ENCODE data around the gene RPF1. TPM values are rescaled to one million over a fixed set of nuclear protein-coding genes. Genes with fewer than 3 reads are reported as not detected.

The RPF1 gene
- polyA plus RNA-seq, 1 donor (not counting 4 experiments of a cell fraction or from before 2014, with no cell fraction given) = 57.8 TPM

- dilution Hi-C loops (cut with MboI; ENCODE audit: extremely low pct_ligation_motif_present, low sequenced_read_pairs) = no loop called here
- Histone ChIP-seq H2AFZ (ENCODE audit: control insufficient read depth, low read length) (no peak overlapping the region), H3K9ac (ENCODE audit: control insufficient read depth, extremely low read depth, insufficient read depth, low read length) (no peak overlapping the region), H3K4me3 (ENCODE audit: control insufficient read depth in 2 of 3, extremely low read depth in 1 of 3, insufficient read depth in 2 of 3, low read depth in 1 of 3, low read length in 3 of 3) (no peak overlapping the region), H3K79me2 (ENCODE audit: control insufficient read depth, insufficient read depth, low read length) (peaks cover 18% of the 10 kb centered on the region), H4K20me1 (ENCODE audit: control insufficient read depth, extremely low read depth, insufficient read depth, low read length) (no peaks in the 10 kb centered on the region), H3K27ac (ENCODE audit: control insufficient read depth, insufficient read depth, low read length) (no peak overlapping the region), H3K9me3 (ENCODE audit: control insufficient read depth, low read depth, low read length) (no peaks in the 10 kb centered on the region), H3K4me1 (ENCODE audit: control insufficient read depth, extremely low read depth, insufficient read depth, low read length) (no peaks in the 10 kb centered on the region), H3K4me2 (ENCODE audit: control insufficient read depth, extremely low read depth, insufficient read depth, low read depth, low read length) (no peak overlapping the region), H3K9me1 (ENCODE audit: control insufficient read depth, extremely low read depth, insufficient read depth, low read length) (no peaks in the 10 kb centered on the region), H3K36me3 (ENCODE audit: control insufficient read depth in 2 of 2, extremely low read depth in 1 of 2, insufficient read depth in 2 of 2, low read length in 2 of 2) (peaks cover 10 to 19% of the 10 kb centered on the region in 2 experiments), H3K27me3 (ENCODE audit: control insufficient read depth, extremely low read depth, insufficient read depth, low read length) (no peaks in the 10 kb centered on the region)
- DNase-seq (ENCODE audit: low read depth, low spot score) = no peak
- no peak for TF ChIP-seq CTCF (optimal IDR thresholded peaks at IDR 0.05 in 1 of 3, IDR thresholded peaks at IDR 0.05 in 1 of 3, conservative IDR thresholded peaks at IDR 0.05 in 1 of 3; ENCODE audit: extremely low read depth in 1 of 3, insufficient read depth in 2 of 3, low read length in 3 of 3)
- no peak for TF ChIP-seq EZH2 (IDR thresholded peaks at IDR 0.05; ENCODE audit: low read length)
- FAIRE-seq = no peak
Measured at GRCh38 chr1:84496498-84496897, 17.4 kb downstream of the RPF1 start.

GRCh38 chr1:84497631-84498275, 18.7 kb downstream of the RPF1 start:
- Histone ChIP-seq H3K27ac (ENCODE audit: control insufficient read depth, insufficient read depth, low read length) (no peak overlapping the region), H3K4me2 (ENCODE audit: control insufficient read depth, extremely low read depth, insufficient read depth, low read depth, low read length) (no peak overlapping the region), H3K9me3 (ENCODE audit: control insufficient read depth, low read depth, low read length) (no peaks in the 10 kb centered on the region), H4K20me1 (ENCODE audit: control insufficient read depth, extremely low read depth, insufficient read depth, low read length) (no peaks in the 10 kb centered on the region), H3K9me1 (ENCODE audit: control insufficient read depth, extremely low read depth, insufficient read depth, low read length) (no peaks in the 10 kb centered on the region), H3K27me3 (ENCODE audit: control insufficient read depth, extremely low read depth, insufficient read depth, low read length) (no peaks in the 10 kb centered on the region), H3K36me3 (ENCODE audit: control insufficient read depth in 2 of 2, extremely low read depth in 1 of 2, insufficient read depth in 2 of 2, low read length in 2 of 2) (peaks cover 11 to 19% of the 10 kb centered on the region in 2 experiments), H3K4me1 (ENCODE audit: control insufficient read depth, extremely low read depth, insufficient read depth, low read length) (no peaks in the 10 kb centered on the region), H3K4me3 (ENCODE audit: control insufficient read depth in 2 of 3, extremely low read depth in 1 of 3, insufficient read depth in 2 of 3, low read depth in 1 of 3, low read length in 3 of 3) (no peak overlapping the region), H3K9ac (ENCODE audit: control insufficient read depth, extremely low read depth, insufficient read depth, low read length) (no peak overlapping the region), H3K79me2 (ENCODE audit: control insufficient read depth, insufficient read depth, low read length) (peaks cover 30% of the 10 kb centered on the region), H2AFZ (ENCODE audit: control insufficient read depth, low read length) (no peak overlapping the region)
- dilution Hi-C loops (cut with MboI; ENCODE audit: extremely low pct_ligation_motif_present, low sequenced_read_pairs) = no loop called here
- FAIRE-seq = no peak
- TF ChIP-seq CTCF (optimal IDR thresholded peaks at IDR 0.05 in 1 of 3, IDR thresholded peaks at IDR 0.05 in 1 of 3, conservative IDR thresholded peaks at IDR 0.05 in 1 of 3; ENCODE audit: extremely low read depth in 1 of 3, insufficient read depth in 2 of 3, low read length in 3 of 3) (no peak), EZH2 (IDR thresholded peaks at IDR 0.05; ENCODE audit: low read length) (no peak)
- no peak for DNase-seq (ENCODE audit: low read depth, low spot score)

Measured in keratinocyte (primary cell).